Liver (tissue), 9 donors: ENCODE results near the gene EFCC1. TPM values are rescaled to one million over a fixed set of nuclear protein-coding genes. Genes with fewer than 3 reads are reported as not detected.

Source experiments
- DNase-seq: peaks from one replicate; pipeline ENCODE4 v3.0.0-alpha.2; 2017; ENCODE audit warnings: low spot score
- H3K27ac ChIP-seq, 2 donors: one replicate each; pipeline ENCODE4 v1.7.0; 2013; ENCODE audit warnings: inconsistent platforms in 2 of 2, low read length in 2 of 2, control low read depth in 1 of 2, low read depth in 1 of 2, mild to moderate bottlenecking in 1 of 2
- H3K27me3 ChIP-seq, 4 donors: one replicate each; pipeline versions ENCODE4 v1.6.1 to v1.7.0; 2013; ENCODE audit warnings: low read length in 3 of 4, inconsistent platforms in 1 of 4, mild to moderate bottlenecking in 1 of 4, moderate library complexity in 1 of 4; ENCODE audit not compliant: control insufficient read depth in 4 of 4, insufficient read depth in 4 of 4
- H3K36me3 ChIP-seq, 4 donors: one replicate each; pipeline versions ENCODE4 v1.6.1 to v1.7.0; 2013; ENCODE audit warnings: low read length in 3 of 4, mild to moderate bottlenecking in 3 of 4, low read depth in 1 of 4, moderate library complexity in 1 of 4; ENCODE audit not compliant: control insufficient read depth in 4 of 4, insufficient read depth in 3 of 4
- H3K4me1 ChIP-seq, 4 donors: one replicate each; pipeline versions ENCODE4 v1.6.1 to v1.7.0; 2013; ENCODE audit warnings: low read length in 3 of 4, mild to moderate bottlenecking in 3 of 4, moderate library complexity in 1 of 4; ENCODE audit not compliant: control insufficient read depth in 4 of 4, insufficient read depth in 4 of 4
- H3K4me3 ChIP-seq, 3 donors: one replicate each; pipeline versions ENCODE4 v1.6.1 to v1.7.0; 2013; ENCODE audit warnings: low read length in 3 of 3, control low read depth in 1 of 3, low read depth in 1 of 3, mild to moderate bottlenecking in 1 of 3
- H3K9ac ChIP-seq, 2 donors: one replicate each; pipeline ENCODE4 v1.7.0; 2013; ENCODE audit warnings: low read length in 2 of 2, mild to moderate bottlenecking in 2 of 2, moderate library complexity in 2 of 2, control low read depth in 1 of 2, low read depth in 1 of 2
- H3K9me3 ChIP-seq, 4 donors: one replicate each; pipeline versions ENCODE4 v1.6.1 to v1.7.0; 2013; ENCODE audit warnings: low read length in 3 of 4; ENCODE audit not compliant: control insufficient read depth in 4 of 4
- FOXA2 ChIP-seq: IDR thresholded peaks from 2 replicates; pipeline ENCODE4 v1.6.1; 2016; ENCODE audit warnings: antibody characterized with exemption
- GABPA ChIP-seq, 2 donors: IDR thresholded peaks in 1 of 2; conservative IDR thresholded peaks in 1 of 2; 2 replicates each; pipeline ENCODE4 v1.6.1; 2016; ENCODE audit warnings: antibody characterized with exemption in 2 of 2, mild to moderate bottlenecking in 1 of 2, moderate library complexity in 1 of 2
- HNF4A ChIP-seq, 2 donors: conservative IDR thresholded peaks; 2 replicates each; pipeline ENCODE4 v1.6.1; 2016; ENCODE audit warnings: antibody characterized with exemption in 2 of 2, mild to moderate bottlenecking in 2 of 2
- JUND ChIP-seq, 2 donors: IDR thresholded peaks; 2 replicates each; pipeline ENCODE4 v1.6.1; 2016; ENCODE audit warnings: antibody characterized with exemption in 2 of 2
- RXRA ChIP-seq, 2 donors: IDR thresholded peaks; 2 replicates each; pipeline ENCODE4 v1.6.1; 2017 to 2018; ENCODE audit warnings: antibody characterized with exemption in 2 of 2, mild to moderate bottlenecking in 1 of 2
- SP1 ChIP-seq: IDR thresholded peaks from 2 replicates; pipeline ENCODE4 v1.6.1; 2018; ENCODE audit warnings: antibody characterized with exemption, mild to moderate bottlenecking
- TAF1 ChIP-seq: conservative IDR thresholded peaks from 2 replicates; pipeline ENCODE4 v1.6.1; 2016; ENCODE audit warnings: antibody characterized with exemption, mild to moderate bottlenecking
- YY1 ChIP-seq: IDR thresholded peaks from 2 replicates; pipeline ENCODE4 v1.6.1; 2016; ENCODE audit warnings: antibody characterized with exemption, mild to moderate bottlenecking
- WGBS: extraction: QIAGEN DNeasy Blood & Tissue Kit; methylation state at CpG from one replicate; pipeline ENCODE4 v1.1.7; 2013; 5-methylcytosine and 5-hydroxymethylcytosine counted together
- polyA plus RNA-seq, 2 donors: library from polyadenylated mRNA; stranded (reverse) in 1 of 2; unstranded in 1 of 2; fragments of 200-250 nt in 1 of 2; fragments of >200 nt in 1 of 2; fragmentation: Nextera tagmentation in 1 of 2; extraction: Ambion mirVana in 1 of 2; gene quantifications; one replicate each; pipeline versions ENCODE4 v1.2.1 to v1.2.3, GENCODE V29; 2013 to 2015
- total RNA-seq, 2 donors: library from RNA; depleted of rRNA; stranded (reverse); fragments of >200 nt; gene quantifications; one replicate each; pipeline ENCODE4 v1.2.3, GENCODE V29; 2014
- TF ChIP-seq, protein P1 (sequence below): IDR thresholded peaks from 2 replicates; pipeline ENCODE4 v1.6.1; 2016; ENCODE audit warnings: antibody characterized with exemption
- TF ChIP-seq, protein P2 (sequence below): IDR thresholded peaks from 2 replicates; pipeline ENCODE4 v1.6.1; 2016; ENCODE audit warnings: antibody characterized with exemption
- TF ChIP-seq, protein P3 (sequence below): IDR thresholded peaks from 2 replicates; pipeline ENCODE4 v1.6.1; 2016; ENCODE audit warnings: antibody characterized with exemption
- donor health status: healthy.
- donor health status: healthy.
- donor health status: healthy.
- donor health status: healthy.
- donor health status: healthy.

Gene EFCC1
- total and polyA plus RNA-seq, 4 donors = 0.08 to 1.0 (median 0.24) TPM

DNA sequence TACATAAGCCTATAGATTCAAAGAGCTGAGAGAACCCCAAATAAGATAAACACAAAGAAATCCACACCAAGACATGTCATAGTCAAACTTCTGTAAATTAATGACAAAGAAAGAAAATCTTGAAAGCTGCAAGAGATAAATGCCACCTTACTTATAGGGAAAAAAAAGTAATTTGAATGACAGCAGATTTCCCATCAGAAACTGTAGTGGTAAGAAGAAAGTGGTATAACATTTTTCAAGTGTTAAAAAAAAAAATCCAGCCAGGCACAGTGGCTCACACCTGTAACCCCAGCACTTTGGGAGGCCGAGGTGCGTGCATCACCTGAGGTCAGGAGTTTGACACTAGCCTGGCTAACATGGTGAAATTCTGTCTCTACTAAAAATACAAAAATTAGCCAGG lies 44.7 kb upstream of the EFCC1 start:
- TF ChIP-seq RXRA (IDR thresholded peaks at IDR 0.05) (no peak), YY1 (no peak), FOXA2 (no peak), HNF4A (conservative IDR thresholded peaks at IDR 0.05) (no peak), TAF1 (no peak), GABPA (IDR thresholded peaks at IDR 0.05 in 1 of 2, conservative IDR thresholded peaks at IDR 0.05 in 1 of 2) (no peak)
- TF ChIP-seq, protein P1, sequence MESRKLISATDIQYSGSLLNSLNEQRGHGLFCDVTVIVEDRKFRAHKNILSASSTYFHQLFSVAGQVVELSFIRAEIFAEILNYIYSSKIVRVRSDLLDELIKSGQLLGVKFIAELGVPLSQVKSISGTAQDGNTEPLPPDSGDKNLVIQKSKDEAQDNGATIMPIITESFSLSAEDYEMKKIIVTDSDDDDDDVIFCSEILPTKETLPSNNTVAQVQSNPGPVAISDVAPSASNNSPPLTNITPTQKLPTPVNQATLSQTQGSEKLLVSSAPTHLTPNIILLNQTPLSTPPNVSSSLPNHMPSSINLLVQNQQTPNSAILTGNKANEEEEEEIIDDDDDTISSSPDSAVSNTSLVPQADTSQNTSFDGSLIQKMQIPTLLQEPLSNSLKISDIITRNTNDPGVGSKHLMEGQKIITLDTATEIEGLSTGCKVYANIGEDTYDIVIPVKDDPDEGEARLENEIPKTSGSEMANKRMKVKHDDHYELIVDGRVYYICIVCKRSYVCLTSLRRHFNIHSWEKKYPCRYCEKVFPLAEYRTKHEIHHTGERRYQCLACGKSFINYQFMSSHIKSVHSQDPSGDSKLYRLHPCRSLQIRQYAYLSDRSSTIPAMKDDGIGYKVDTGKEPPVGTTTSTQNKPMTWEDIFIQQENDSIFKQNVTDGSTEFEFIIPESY = no peak
- TF ChIP-seq, protein P2, sequence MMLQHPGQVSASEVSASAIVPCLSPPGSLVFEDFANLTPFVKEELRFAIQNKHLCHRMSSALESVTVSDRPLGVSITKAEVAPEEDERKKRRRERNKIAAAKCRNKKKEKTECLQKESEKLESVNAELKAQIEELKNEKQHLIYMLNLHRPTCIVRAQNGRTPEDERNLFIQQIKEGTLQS = no peak
- TF ChIP-seq, protein P3, sequence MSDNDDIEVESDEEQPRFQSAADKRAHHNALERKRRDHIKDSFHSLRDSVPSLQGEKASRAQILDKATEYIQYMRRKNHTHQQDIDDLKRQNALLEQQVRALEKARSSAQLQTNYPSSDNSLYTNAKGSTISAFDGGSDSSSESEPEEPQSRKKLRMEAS = no peak
- Histone ChIP-seq H3K9ac (no peak overlapping the region), H3K4me1 (no peaks in the 10 kb centered on the region), H3K27ac (no peak overlapping the region), H3K27me3 (no peaks in the 10 kb centered on the region), H3K4me3 (no peak overlapping the region), H3K36me3 (no peaks in the 10 kb centered on the region), H3K9me3 (no peaks in the 10 kb centered on the region)
- 95% methylated on average over 2 of the region's 2 CpGs for WGBS
- DNase-seq = no peak

DNA sequence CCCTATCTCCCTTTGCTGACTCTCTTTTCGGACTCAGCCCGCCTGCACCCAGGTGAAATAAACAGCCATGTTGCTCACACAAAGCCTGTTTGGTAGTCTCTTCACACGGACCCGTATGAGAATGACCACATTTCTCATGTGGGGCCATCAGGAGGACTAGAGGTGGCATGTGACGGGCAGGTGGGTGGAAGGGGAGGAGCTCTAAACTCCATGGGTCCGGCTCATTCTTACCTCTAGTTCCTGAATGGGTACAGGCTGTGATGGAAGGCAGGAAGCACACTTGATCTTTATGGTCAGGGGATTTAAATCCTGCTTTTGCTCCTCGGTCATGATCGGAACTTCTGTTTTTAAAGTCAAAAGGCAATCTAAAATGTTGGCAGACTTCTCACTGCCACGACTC lies 35.8 kb upstream of the EFCC1 start:
- Histone ChIP-seq H3K36me3 (no peaks in the 10 kb centered on the region), H3K9me3 (no peaks in the 10 kb centered on the region), H3K27ac (no peak overlapping the region), H3K27me3 (peaks cover 0 to 3% (median 0%) of the 10 kb centered on the region in 4 donors), H3K9ac (no peak overlapping the region), H3K4me1 (no peaks in the 10 kb centered on the region), H3K4me3 (no peak overlapping the region)
- TF ChIP-seq FOXA2 (no peak), JUND (IDR thresholded peaks at IDR 0.05) (no peak), GABPA (IDR thresholded peaks at IDR 0.05 in 1 of 2, conservative IDR thresholded peaks at IDR 0.05 in 1 of 2) (no peak)
- WGBS = 85% methylated on average over 8 of the region's 9 CpGs
- DNase-seq = no peak

GRCh38 chr3:128965818-128966217 lies 35.3 kb upstream of the EFCC1 start:
- 79% methylated on average over 3 of the region's 3 CpGs for WGBS
- TF ChIP-seq, protein P1 = no peak
- TF ChIP-seq TAF1 = no peak
- no peak for TF ChIP-seq SP1
- no peak for TF ChIP-seq HNF4A (conservative IDR thresholded peaks at IDR 0.05)
- DNase-seq = no peak
- Histone ChIP-seq H3K9ac (no peak overlapping the region), H3K4me3 (no peak overlapping the region), H3K9me3 (no peaks in the 10 kb centered on the region), H3K27ac (no peak overlapping the region), H3K4me1 (no peaks in the 10 kb centered on the region), H3K36me3 (no peaks in the 10 kb centered on the region), H3K27me3 (peaks cover 0 to 3% (median 0%) of the 10 kb centered on the region in 4 donors)
